Right atrium auricular region (tissue), 2 donors: Measurements from ENCODE around the gene COL20A1. TPM values are rescaled to one million over a fixed set of nuclear protein-coding genes. Genes with fewer than 3 reads are reported as not detected.
"Not testable (repeated sequence)": the region's sequence is repeated elsewhere in the genome, so short reads cannot be mapped to it uniquely, and the experiment has no call there.

ENCODE experiments used
- DNase-seq: peaks from one replicate; pipeline ENCODE4 v3.0.0-alpha.2; 2019; ENCODE audit warnings: low spot score
- H3K27ac ChIP-seq, 2 donors: fragments of 200-600 bp; sonication (generic); 1 replicate in 1 of 2; 2 replicates in 1 of 2; pipeline ENCODE4 v1.5.1; 2016 to 2019
- H3K27me3 ChIP-seq, 2 donors: fragments of 200-600 bp; sonication (generic); one replicate each; pipeline versions ENCODE4 v1.5.1 to v1.6.0; 2017 to 2019
- H3K36me3 ChIP-seq: fragments of 200-600 bp; sonication (generic); one replicate; pipeline ENCODE4 v1.5.1; 2016
- H3K4me1 ChIP-seq, 2 donors: fragments of 200-600 bp; sonication (generic); one replicate each; pipeline versions ENCODE4 v1.5.1 to v1.6.0; 2017 to 2019
- H3K4me3 ChIP-seq, 2 donors: fragments of 200-600 bp; sonication (generic); 1 replicate in 1 of 2; 2 replicates in 1 of 2; pipeline ENCODE4 v1.5.1; 2017 to 2019; ENCODE audit warnings: mild to moderate bottlenecking in 1 of 2, moderate library complexity in 1 of 2
- H3K9me3 ChIP-seq, 2 donors: fragments of 200-600 bp; sonication (generic); one replicate each; pipeline ENCODE4 v1.5.1; 2019
- total RNA-seq, 2 donors: library from RNA; depleted of rRNA; stranded (reverse); fragments of >200 nt; gene quantifications; one replicate each; pipeline ENCODE4 v1.1.0, GENCODE V29; 2016
- TF ChIP-seq, protein P1 (sequence below), 2 donors: fragments of 200-600 bp; sonication (generic); IDR thresholded peaks; one replicate each; pipeline ENCODE4 v1.5.1; 2019; ENCODE audit warnings: antibody characterized with exemption in 2 of 2

COL20A1 gene
- total RNA-seq, 2 donors from 2014 or later = not detected

DNA sequence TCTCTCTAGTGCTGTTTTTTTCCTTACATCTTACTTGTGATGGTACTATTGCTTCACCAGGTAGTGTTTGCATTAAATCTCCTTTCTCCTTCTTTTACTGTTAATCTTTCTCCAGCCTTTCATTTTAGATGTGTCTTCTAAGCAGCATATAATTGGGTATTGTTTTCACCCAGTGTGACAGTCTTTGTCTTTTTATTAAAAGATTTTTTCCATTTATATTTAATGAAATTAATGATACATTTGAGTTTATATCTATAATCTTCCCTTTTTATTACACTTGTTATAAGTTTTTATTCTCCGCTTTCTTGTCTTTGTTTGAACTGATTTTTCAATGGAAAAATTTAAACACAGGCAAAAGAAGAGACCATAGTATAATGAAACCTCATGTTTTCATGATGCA is 8.7 kb downstream of the COL20A1 start:
- no peak for DNase-seq
- no peaks in the 10 kb centered on the region for H3K36me3 ChIP-seq
- no peak overlapping the region for H3K27ac ChIP-seq
- peaks cover 4 to 16% of the 10 kb centered on the region in 2 donors for H3K27me3 ChIP-seq
- H3K9me3 ChIP-seq = peaks cover 0 to 21% of the 10 kb centered on the region in 2 donors
- TF ChIP-seq, protein P1, sequence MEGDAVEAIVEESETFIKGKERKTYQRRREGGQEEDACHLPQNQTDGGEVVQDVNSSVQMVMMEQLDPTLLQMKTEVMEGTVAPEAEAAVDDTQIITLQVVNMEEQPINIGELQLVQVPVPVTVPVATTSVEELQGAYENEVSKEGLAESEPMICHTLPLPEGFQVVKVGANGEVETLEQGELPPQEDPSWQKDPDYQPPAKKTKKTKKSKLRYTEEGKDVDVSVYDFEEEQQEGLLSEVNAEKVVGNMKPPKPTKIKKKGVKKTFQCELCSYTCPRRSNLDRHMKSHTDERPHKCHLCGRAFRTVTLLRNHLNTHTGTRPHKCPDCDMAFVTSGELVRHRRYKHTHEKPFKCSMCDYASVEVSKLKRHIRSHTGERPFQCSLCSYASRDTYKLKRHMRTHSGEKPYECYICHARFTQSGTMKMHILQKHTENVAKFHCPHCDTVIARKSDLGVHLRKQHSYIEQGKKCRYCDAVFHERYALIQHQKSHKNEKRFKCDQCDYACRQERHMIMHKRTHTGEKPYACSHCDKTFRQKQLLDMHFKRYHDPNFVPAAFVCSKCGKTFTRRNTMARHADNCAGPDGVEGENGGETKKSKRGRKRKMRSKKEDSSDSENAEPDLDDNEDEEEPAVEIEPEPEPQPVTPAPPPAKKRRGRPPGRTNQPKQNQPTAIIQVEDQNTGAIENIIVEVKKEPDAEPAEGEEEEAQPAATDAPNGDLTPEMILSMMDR (IDR thresholded peaks at IDR 0.05) = no peak
- no peak overlapping the region for H3K4me3 ChIP-seq
- no peaks in the 10 kb centered on the region for H3K4me1 ChIP-seq

DNA sequence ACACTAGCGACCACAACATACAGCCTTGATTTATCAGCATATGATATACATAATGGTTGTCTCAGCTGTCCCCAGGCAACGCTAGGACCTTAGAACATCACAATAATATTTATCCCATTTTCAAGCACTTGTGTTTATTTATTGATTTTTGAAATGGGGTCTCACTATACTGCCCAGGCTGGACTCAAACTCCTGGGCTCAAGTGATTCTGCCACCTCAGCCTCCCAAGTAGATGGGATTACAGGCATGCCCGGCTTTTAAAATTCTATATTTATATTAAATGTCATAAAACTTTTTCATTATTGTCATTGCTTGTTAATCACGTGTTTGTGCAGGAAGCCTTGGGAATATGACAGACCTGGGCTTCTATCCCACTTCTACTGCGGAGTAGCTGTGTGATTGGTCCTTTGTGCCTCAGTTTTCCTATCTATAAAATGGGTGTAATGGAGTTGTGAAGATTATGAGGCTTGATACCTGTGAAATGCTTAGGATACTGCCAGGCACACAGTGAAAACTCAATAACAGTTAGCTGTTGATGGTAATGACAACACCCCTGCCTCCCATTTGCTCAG is 10.2 kb downstream of the COL20A1 start:
- Histone ChIP-seq H3K36me3 (no peaks in the 10 kb centered on the region), H3K4me1 (no peaks in the 10 kb centered on the region), H3K27ac (no peak overlapping the region), H3K27me3 (peaks cover 0 to 3% of the 10 kb centered on the region in 2 donors), H3K4me3 (no peak overlapping the region), H3K9me3 (peaks cover 0 to 21% of the 10 kb centered on the region in 2 donors)
- no peak for DNase-seq
- TF ChIP-seq, protein P1 (IDR thresholded peaks at IDR 0.05) = no peak

DNA sequence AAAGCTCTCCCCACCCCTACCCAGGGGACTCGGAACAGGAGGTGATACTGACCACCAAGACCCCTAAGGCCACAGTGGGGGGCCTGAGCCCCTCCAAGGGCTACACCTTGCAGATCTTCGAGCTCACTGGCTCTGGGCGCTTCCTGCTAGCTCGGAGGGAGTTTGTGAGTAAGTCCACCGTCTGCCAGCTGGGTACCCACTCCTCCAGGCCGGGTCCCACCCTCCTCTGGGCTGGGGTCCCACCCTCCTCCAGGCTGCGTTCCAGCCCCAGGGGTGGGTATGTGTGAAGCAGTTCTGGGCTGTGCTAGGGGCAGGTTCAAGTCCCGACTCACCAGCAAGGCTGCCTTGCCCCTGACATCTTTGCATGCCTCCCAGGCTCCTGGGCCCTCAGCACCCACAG is 12.4 kb downstream of the COL20A1 start:
- Histone ChIP-seq H3K9me3 (peaks cover 0 to 21% of the 10 kb centered on the region in 2 donors), H3K27ac (no peak overlapping the region)
- no peak for DNase-seq

DNA sequence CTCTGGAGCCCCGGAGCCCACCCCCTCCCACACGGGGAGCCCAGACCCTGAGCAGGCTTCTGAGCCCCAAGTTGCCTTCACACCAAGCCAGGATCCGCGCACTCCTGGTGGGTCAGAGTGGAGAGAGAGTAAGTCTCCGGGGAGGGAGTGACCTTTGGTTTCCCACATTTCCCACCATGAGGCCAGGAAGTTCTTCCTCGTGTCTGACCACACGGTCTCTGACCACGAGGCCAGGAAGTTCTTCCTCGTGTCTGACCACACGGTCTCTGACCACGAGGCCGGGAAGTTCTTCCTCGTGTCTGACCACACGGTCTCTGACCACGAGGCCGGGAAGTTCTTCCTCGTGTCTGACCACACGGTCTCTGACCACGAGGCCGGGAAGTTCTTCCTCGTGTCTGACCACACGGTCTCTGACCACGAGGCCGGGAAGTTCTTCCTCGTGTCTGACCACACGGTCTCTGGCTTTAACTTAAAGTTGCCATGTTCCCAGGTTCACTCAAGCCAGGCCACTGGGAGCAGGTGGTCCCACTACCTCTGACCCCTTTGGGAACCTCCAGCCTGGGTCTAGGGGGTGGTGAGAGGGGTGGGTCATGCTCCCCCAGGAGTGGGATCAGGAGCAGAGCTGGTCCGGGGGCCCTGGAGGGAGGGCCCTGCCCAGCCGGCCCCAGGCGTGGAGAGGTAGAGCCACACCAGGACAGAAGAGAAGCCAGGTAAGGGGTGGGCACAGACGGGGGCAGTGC is 13.1 kb downstream of the COL20A1 start:
- DNase-seq, H3K36me3 ChIP-seq, H3K4me1 ChIP-seq, H3K4me3 ChIP-seq, H3K27ac ChIP-seq, H3K27me3 ChIP-seq: not testable (repeated sequence)
- peaks cover 0 to 16% of the 10 kb centered on the region in 2 donors for H3K9me3 ChIP-seq

More for the DNA sequence above, 12.4 kb downstream of the COL20A1 start:
- Histone ChIP-seq H3K4me3 (no peak overlapping the region), H3K4me1 (peaks cover 0 to 7% of the 10 kb centered on the region in 2 donors), H3K27me3 (no peaks in the 10 kb centered on the region), H3K36me3 (no peaks in the 10 kb centered on the region)
- TF ChIP-seq, protein P1 (IDR thresholded peaks at IDR 0.05) = no peak

DNA sequence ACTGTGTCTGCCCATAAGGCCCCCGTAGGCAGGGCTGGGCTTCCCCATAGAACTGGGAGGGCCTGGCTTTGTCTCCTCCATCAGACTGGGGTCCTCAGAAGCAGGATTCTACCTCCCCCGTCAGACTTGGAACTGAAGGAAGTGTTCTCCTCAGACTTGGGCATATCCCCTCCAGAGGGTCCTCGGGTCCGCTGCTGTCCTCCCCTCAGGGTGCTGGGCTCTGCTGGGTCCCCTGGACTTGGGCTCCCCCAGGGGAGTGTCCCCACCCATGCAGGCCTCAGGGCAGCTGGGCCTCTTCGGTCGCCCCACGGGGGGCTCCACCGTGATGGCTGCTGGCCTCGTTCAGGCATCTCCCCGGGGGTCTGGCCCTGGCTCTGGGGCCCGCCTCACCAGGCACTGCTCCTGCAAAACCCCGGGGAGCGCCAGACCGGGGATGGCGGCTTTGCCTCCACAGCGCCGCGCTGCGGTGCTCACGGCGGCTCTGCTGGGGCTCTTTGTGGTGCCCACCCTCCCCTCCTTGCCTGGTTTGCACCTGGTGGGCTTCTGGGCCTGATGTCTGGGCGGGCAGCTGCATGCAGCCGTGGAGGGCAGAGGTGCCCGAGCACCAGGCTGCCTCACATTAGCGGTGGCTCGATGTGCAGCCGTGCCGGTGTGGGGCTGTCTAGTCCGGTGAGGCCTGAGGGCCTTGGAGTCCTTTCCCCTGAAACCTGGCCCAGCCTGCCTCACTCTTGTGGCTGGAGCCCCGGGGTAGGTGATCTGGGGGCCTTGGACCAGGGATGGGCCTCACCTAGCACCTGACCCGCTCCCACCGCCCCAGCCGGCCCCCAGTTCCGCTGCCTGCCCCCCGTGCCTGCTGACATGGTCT is 13.9 kb downstream of the COL20A1 start:
- Histone ChIP-seq H3K36me3 (no peaks in the 10 kb centered on the region), H3K27ac (no peak overlapping the region), H3K27me3 (no peaks in the 10 kb centered on the region), H3K4me1 (peaks cover 0 to 7% of the 10 kb centered on the region in 2 donors), H3K9me3 (peaks cover 0 to 8% of the 10 kb centered on the region in 2 donors), H3K4me3 (no peak overlapping the region)
- TF ChIP-seq, protein P1 (IDR thresholded peaks at IDR 0.05) = no peak
- no peak for DNase-seq
